ENCODE measurements around the gene REPS2.

- TF ChIP-seq POLR2AphosphoS5 (IDR thresholded peaks at IDR 0.05; ENCODE audit: low read depth, low read length): no peak
- TF ChIP-seq POLR2A (IDR thresholded peaks at IDR 0.05; ENCODE audit: low read depth, low read length): no peak
- no peak for TF ChIP-seq TAF1 (IDR thresholded peaks at IDR 0.05; ENCODE audit: low read depth, low read length)
- TF ChIP-seq PAX5 (IDR thresholded peaks at IDR 0.05; ENCODE audit: insufficient read depth, low read length, severe bottlenecking): no peak
- no peak for TF ChIP-seq SPI1 (IDR thresholded peaks at IDR 0.05; ENCODE audit: low read depth, low read length)
- TF ChIP-seq POU2F2 (IDR thresholded peaks at IDR 0.05; ENCODE audit: low read depth, low read length): no peak
These were observed 118.6 kb downstream of the REPS2 start for GRCh38 chrX:17065100-17065499.

Data from GM12891 (cell line).